COLO668 (cell line): ENCODE results near the gene QSOX2.

ENCODE experiments used
- DNase-seq: peaks from one replicate; lab custom pipeline; 2025; ENCODE audit not compliant: unreplicated experiment; lab: John Stamatoyannopoulos, UW

The QSOX2 gene

GRCh38 chr9:136204838-136205706 lies 40.5 kb downstream of the QSOX2 start, which contains the start of gene LHX3:
Gene LHX3 (minus strand): TSS chr9:136205128. CDS start chr9:136205012, 116 bp downstream.
- no peak for DNase-seq

- no peak for DNase-seq
Observed at GRCh38 chr9:136204145-136204805, 41.3 kb downstream of the QSOX2 start.

GRCh38 chr9:136203408-136204144 lies 42.0 kb downstream of the QSOX2 start:
- DNase-seq = no peak

- DNase-seq = no peak
Observed at GRCh38 chr9:136202454-136203407, 42.9 kb downstream of the QSOX2 start.

GRCh38 chr9:136201609-136202453 lies 43.8 kb downstream of the QSOX2 start:
- DNase-seq = no peak

GRCh38 chr9:136201174-136201573 lies 44.4 kb downstream of the QSOX2 start:
- DNase-seq = no peak

- no peak for DNase-seq
Observed at GRCh38 chr9:136200424-136200823, 45.2 kb downstream of the QSOX2 start.

- peak; percentile 29 for DNase-seq
Observed at GRCh38 chr9:136199391-136200288, 46.0 kb downstream of the QSOX2 start.

- peak; percentile 62 for DNase-seq
Observed at GRCh38 chr9:136198605-136199083, 47.0 kb downstream of the QSOX2 start.

- DNase-seq = no peak
Observed at GRCh38 chr9:136197930-136198604, 47.5 kb downstream of the QSOX2 start.

- DNase-seq = no peak
Observed at GRCh38 chr9:136197084-136197875, 48.3 kb downstream of the QSOX2 start.

- DNase-seq = no peak
Observed at GRCh38 chr9:136196404-136197083, 49.1 kb downstream of the QSOX2 start.

- no peak for DNase-seq
Observed at GRCh38 chr9:136194540-136194939, 51.1 kb downstream of the QSOX2 start.

- DNase-seq = no peak
Observed at GRCh38 chr9:136193891-136194279, 51.7 kb downstream of the QSOX2 start.

GRCh38 chr9:136193127-136193890 lies 52.3 kb downstream of the QSOX2 start:
- DNase-seq = no peak
